HFFc6 (cell line): ENCODE measurements around the gene OPRM1. TPM values are rescaled to one million over a fixed set of nuclear protein-coding genes. Genes with fewer than 3 reads are reported as not detected.
"Not testable (repeated sequence)": the region's sequence is repeated elsewhere in the genome, so short reads cannot be mapped to it uniquely, and the experiment has no call there.

ENCODE experiments used
- DNase-seq: peaks from one replicate; pipeline ENCODE4 v3.0.0-alpha.2; 2018
- H3K27ac Mint-ChIP-seq: 2 replicates; pipeline ENCODE4 v1.8.0; 2020; ENCODE audit warnings: mild to moderate bottlenecking, mixed read lengths
- H3K27me3 Mint-ChIP-seq: 2 replicates; pipeline ENCODE4 v1.8.0; 2021; ENCODE audit warnings: mild to moderate bottlenecking, moderate library complexity, mixed read lengths; ENCODE audit not compliant: insufficient read depth
- H3K36me3 Mint-ChIP-seq: 2 replicates; pipeline ENCODE4 v1.8.0; 2021; ENCODE audit warnings: low read depth, mixed read lengths
- H3K4me1 Mint-ChIP-seq: 2 replicates; pipeline ENCODE4 v1.8.0; 2020; ENCODE audit warnings: low read depth, mixed read lengths
- H3K4me3 Mint-ChIP-seq: 2 replicates; pipeline ENCODE4 v1.8.0; 2020; ENCODE audit warnings: mild to moderate bottlenecking, moderate library complexity, mixed read lengths
- H3K9me3 Mint-ChIP-seq: 2 replicates; pipeline ENCODE4 v1.8.0; 2020; ENCODE audit warnings: mild to moderate bottlenecking, mixed read lengths
- total RNA-seq, 6 experiments: library from RNA; stranded (reverse); fragmentation: NEBNext Ultra II Directional; extraction: Animal tissue kit (Norgen Biotek cat#: 25700); gene quantifications; 2 replicates in 1 of 6; 3 replicates in 5 of 6; pipeline ENCODE4 v1.2.3, GENCODE V29; 2021
- TF ChIP-seq, protein P1 (sequence below): fragments of 200-600 bp; sonication (generic); IDR thresholded peaks from 2 replicates; pipeline ENCODE4 v1.5.0; 2021; ENCODE audit warnings: antibody characterized with exemption, mild to moderate bottlenecking

The OPRM1 gene
- total RNA-seq, 6 experiments from 2014 or later, result not detected

GRCh38 chr6:154234019-154234772 is 195.2 kb downstream of the OPRM1 start:
- no peak overlapping the region for H3K27ac Mint-ChIP-seq
- peaks cover 5% of the 10 kb centered on the region; the same call in 1 of the 2 replicates for H3K4me1 Mint-ChIP-seq
- no peak for DNase-seq
- TF ChIP-seq, protein P1, sequence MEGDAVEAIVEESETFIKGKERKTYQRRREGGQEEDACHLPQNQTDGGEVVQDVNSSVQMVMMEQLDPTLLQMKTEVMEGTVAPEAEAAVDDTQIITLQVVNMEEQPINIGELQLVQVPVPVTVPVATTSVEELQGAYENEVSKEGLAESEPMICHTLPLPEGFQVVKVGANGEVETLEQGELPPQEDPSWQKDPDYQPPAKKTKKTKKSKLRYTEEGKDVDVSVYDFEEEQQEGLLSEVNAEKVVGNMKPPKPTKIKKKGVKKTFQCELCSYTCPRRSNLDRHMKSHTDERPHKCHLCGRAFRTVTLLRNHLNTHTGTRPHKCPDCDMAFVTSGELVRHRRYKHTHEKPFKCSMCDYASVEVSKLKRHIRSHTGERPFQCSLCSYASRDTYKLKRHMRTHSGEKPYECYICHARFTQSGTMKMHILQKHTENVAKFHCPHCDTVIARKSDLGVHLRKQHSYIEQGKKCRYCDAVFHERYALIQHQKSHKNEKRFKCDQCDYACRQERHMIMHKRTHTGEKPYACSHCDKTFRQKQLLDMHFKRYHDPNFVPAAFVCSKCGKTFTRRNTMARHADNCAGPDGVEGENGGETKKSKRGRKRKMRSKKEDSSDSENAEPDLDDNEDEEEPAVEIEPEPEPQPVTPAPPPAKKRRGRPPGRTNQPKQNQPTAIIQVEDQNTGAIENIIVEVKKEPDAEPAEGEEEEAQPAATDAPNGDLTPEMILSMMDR, result no peak
- H3K27me3 Mint-ChIP-seq, result no peaks in the 10 kb centered on the region; the same call in 1 of the 2 replicates
- no peaks in the 10 kb centered on the region for H3K9me3 Mint-ChIP-seq
- H3K36me3 Mint-ChIP-seq, result no peaks in the 10 kb centered on the region
- no peak overlapping the region for H3K4me3 Mint-ChIP-seq

DNA sequence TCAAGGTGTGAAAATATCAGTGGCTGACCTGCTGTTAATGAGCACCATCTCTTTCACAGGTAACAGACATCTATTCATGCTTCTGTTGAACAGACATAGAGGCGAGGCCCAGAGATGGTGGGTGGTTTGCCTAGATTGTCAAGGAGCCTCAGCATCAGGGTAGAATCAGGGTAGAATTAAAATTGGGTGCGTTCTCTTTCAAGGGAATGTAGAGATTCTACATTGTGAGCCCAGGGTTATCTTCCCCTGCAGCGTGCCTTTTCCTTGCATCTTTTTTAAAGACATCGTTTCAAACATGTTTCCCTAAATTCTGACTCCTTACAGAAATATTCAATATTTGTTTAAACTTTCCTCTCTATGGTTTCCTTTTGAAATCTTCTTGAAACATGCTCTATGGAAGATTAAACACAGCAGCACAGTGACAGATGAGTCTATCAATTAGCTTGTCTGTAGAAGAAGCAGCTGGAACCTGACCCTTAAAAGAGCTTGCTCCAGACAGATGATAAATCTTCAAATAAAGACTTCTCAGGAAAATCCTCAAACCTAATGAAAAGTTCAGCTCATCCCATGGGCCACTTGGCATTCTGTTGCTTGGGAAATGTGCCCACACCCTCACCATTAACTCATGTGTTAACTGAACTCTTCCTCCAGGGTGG is 197.7 kb downstream of the OPRM1 start:
- Mint-ChIP-seq H3K9me3 (no peaks in the 10 kb centered on the region), H3K27me3 (peaks cover 2% of the 10 kb centered on the region; the same call in 1 of the 2 replicates), H3K27ac (no peak overlapping the region), H3K4me1 (peaks cover 5% of the 10 kb centered on the region; the same call in 1 of the 2 replicates), H3K36me3 (no peaks in the 10 kb centered on the region), H3K4me3 (no peak overlapping the region)
- TF ChIP-seq, protein P1, result no peak
- no peak for DNase-seq

DNA sequence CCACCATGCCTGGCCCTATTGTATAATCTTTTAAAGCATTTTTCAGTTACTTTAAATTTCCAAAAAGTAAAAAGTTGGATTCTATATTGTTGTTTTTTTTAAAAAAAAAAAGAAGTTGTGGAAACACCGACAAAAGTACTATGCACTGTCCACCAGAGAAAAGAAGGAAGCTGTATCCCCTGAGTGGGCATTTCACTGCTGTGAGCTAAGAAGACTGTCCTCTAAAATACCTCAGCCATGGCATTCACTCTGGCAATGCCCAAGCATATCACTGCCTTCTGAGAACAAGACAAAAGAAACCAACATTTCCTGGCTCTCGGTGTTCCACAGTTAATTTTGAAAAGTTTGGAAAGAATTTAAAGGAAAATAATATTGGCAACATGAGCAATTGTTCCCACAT is 199.8 kb downstream of the OPRM1 start:
- Mint-ChIP-seq H3K27me3 (peaks cover 4% of the 10 kb centered on the region), H3K4me1 (no peaks in the 10 kb centered on the region), H3K36me3 (no peaks in the 10 kb centered on the region), H3K4me3 (no peak overlapping the region), H3K27ac (no peak overlapping the region), H3K9me3 (no peaks in the 10 kb centered on the region)
- no peak for DNase-seq
- TF ChIP-seq, protein P1, result no peak

GRCh38 chr6:154239392-154239791 is 200.4 kb downstream of the OPRM1 start:
- DNase-seq, result no peak
- TF ChIP-seq, protein P1, result no peak
- H3K9me3 Mint-ChIP-seq, result no peaks in the 10 kb centered on the region
- no peak overlapping the region for H3K27ac Mint-ChIP-seq
- H3K4me3 Mint-ChIP-seq, result no peak overlapping the region
- no peaks in the 10 kb centered on the region for H3K36me3 Mint-ChIP-seq
- H3K4me1 Mint-ChIP-seq, result no peaks in the 10 kb centered on the region
- peaks cover 4% of the 10 kb centered on the region for H3K27me3 Mint-ChIP-seq

GRCh38 chr6:154241061-154241460 is 202.0 kb downstream of the OPRM1 start:
- H3K36me3 Mint-ChIP-seq, DNase-seq, H3K9me3 Mint-ChIP-seq, H3K27ac Mint-ChIP-seq, H3K4me3 Mint-ChIP-seq, H3K4me1 Mint-ChIP-seq: not testable (repeated sequence)
- H3K27me3 Mint-ChIP-seq, result peaks cover 18% of the 10 kb centered on the region

GRCh38 chr6:154241581-154241980 is 202.5 kb downstream of the OPRM1 start:
- H3K4me3 Mint-ChIP-seq, result no peak overlapping the region

More at GRCh38 chr6:154241581-154241980, 202.5 kb downstream of the OPRM1 start:
- H3K9me3 Mint-ChIP-seq, result no peaks in the 10 kb centered on the region
- H3K27me3 Mint-ChIP-seq, result peaks cover 18% of the 10 kb centered on the region
- H3K27ac Mint-ChIP-seq, result no peak overlapping the region
- no peak for DNase-seq
- H3K36me3 Mint-ChIP-seq, result no peaks in the 10 kb centered on the region
- H3K4me1 Mint-ChIP-seq, result no peaks in the 10 kb centered on the region
- TF ChIP-seq, protein P1, result no peak
